ENCODE measurements around the gene TMPRSS4. TPM values are rescaled to one million over a fixed set of nuclear protein-coding genes. Genes with fewer than 3 reads are reported as not detected.

Gene TMPRSS4
- total RNA-seq, 4 donors from 2014 or later, result 142 to 197 (median 161) TPM

GRCh38 chr11:118145285-118146227 is 68.7 kb downstream of the TMPRSS4 start:
- Histone ChIP-seq H3K27me3 (peaks cover 0 to 36% (median 0%) of the 10 kb centered on the region in 4 donors), H3K4me1 (peaks cover 0 to 43% (median 3%) of the 10 kb centered on the region in 3 donors), H3K27ac (peak overlapping the region; percentile 54 to 80 (median 70)), H3K4me3 (peak overlapping the region; percentile 37 to 77 (median 64)), H3K9me3 (no peaks in the 10 kb centered on the region), H3K36me3 (no peaks in the 10 kb centered on the region)
- intact Hi-C loops (cut with DNase I), result no loop called here
- WGBS, 2 donors, result 2% methylated on average over 10 of the region's 78 CpGs; no CpG with 5 or more reads in 1 of the 2 donors
- DNase-seq, result peak; percentile 33
- peak; percentile 83 to 98 (median 96) for TF ChIP-seq CTCF (IDR thresholded peaks at IDR 0.05)
- peak in 1 of 4 donors; percentile 37 for TF ChIP-seq POLR2A (IDR thresholded peaks at IDR 0.05)

GRCh38 chr11:118146554-118146953 is 69.7 kb downstream of the TMPRSS4 start:
- no peak for DNase-seq
- TF ChIP-seq POLR2A (IDR thresholded peaks at IDR 0.05), result no peak
- no peak for TF ChIP-seq CTCF (IDR thresholded peaks at IDR 0.05)
- peaks cover under 1 to 52% (median 3%) of the 10 kb centered on the region in 3 donors for H3K4me1 ChIP-seq
- no peak overlapping the region for H3K4me3 ChIP-seq
- 79 to 87% methylated on average over 4 to 6 of the region's 6 CpGs for WGBS, 2 donors
- intact Hi-C loops (cut with DNase I), result no loop called here
- H3K9me3 ChIP-seq, result no peaks in the 10 kb centered on the region
- H3K36me3 ChIP-seq, result no peaks in the 10 kb centered on the region
- peak overlapping the region in 2 of 4 donors; percentile 62 to 79 for H3K27ac ChIP-seq
- H3K27me3 ChIP-seq, result peaks cover 0 to 37% (median 0%) of the 10 kb centered on the region in 4 donors

- no peak overlapping the region for H3K4me3 ChIP-seq
- no peak for DNase-seq
- H3K27ac ChIP-seq, result peak overlapping the region in 1 of 4 donors; percentile 19
- no peak for TF ChIP-seq POLR2A (IDR thresholded peaks at IDR 0.05)
- H3K4me1 ChIP-seq, result peaks cover 10 to 52% (median 10%) of the 10 kb centered on the region in 3 donors
- intact Hi-C loops (cut with DNase I), result no loop called here
- WGBS, 2 donors, result 38 to 81% methylated on average over 1 to 3 of the region's 3 CpGs
- H3K36me3 ChIP-seq, result no peaks in the 10 kb centered on the region
- peaks cover 0 to 44% (median 0%) of the 10 kb centered on the region in 4 donors for H3K27me3 ChIP-seq
- H3K9me3 ChIP-seq, result no peaks in the 10 kb centered on the region
Measured at GRCh38 chr11:118147502-118147901, 70.6 kb downstream of the TMPRSS4 start.

- Histone ChIP-seq H3K36me3 (no peaks in the 10 kb centered on the region), H3K9me3 (no peaks in the 10 kb centered on the region), H3K4me3 (no peak overlapping the region), H3K4me1 (peaks cover 13 to 53% (median 17%) of the 10 kb centered on the region in 3 donors), H3K27ac (no peak overlapping the region), H3K27me3 (peaks cover 0 to 51% (median 2%) of the 10 kb centered on the region in 4 donors)
- intact Hi-C loops (cut with DNase I), result no loop called here
- 72 to 81% methylated on average over 3 to 5 of the region's 8 CpGs for WGBS, 2 donors
- DNase-seq, result no peak
- no peak for TF ChIP-seq CTCF (IDR thresholded peaks at IDR 0.05)
- no peak for TF ChIP-seq POLR2A (IDR thresholded peaks at IDR 0.05)
Measured at GRCh38 chr11:118148240-118148639, 71.4 kb downstream of the TMPRSS4 start.

- TF ChIP-seq POLR2A (IDR thresholded peaks at IDR 0.05) (no peak), CTCF (IDR thresholded peaks at IDR 0.05) (no peak)
- intact Hi-C loops (cut with DNase I), result no loop called here
- peaks cover 0 to 57% (median 6%) of the 10 kb centered on the region in 4 donors for H3K27me3 ChIP-seq
- H3K4me1 ChIP-seq, result peaks cover 17 to 59% (median 22%) of the 10 kb centered on the region in 3 donors
- H3K4me3 ChIP-seq, result no peak overlapping the region
- H3K27ac ChIP-seq, result no peak overlapping the region
- 71 to 75% methylated on average over 2 of the region's 2 CpGs for WGBS, 2 donors
- H3K9me3 ChIP-seq, result no peaks in the 10 kb centered on the region
- no peak for DNase-seq
- H3K36me3 ChIP-seq, result no peaks in the 10 kb centered on the region
Measured at GRCh38 chr11:118148856-118149255, 72.0 kb downstream of the TMPRSS4 start.

Measured in esophagus squamous epithelium (tissue), 5 donors.